Adrenal gland (tissue), 12 donors: ENCODE measurements around the gene BRAF. TPM values are rescaled to one million over a fixed set of nuclear protein-coding genes. Genes with fewer than 3 reads are reported as not detected.
"Not testable (repeated sequence)": the region's sequence is repeated elsewhere in the genome, so short reads cannot be mapped to it uniquely, and the experiment has no call there.

Experiments used
- DNase-seq, 7 donors: peaks; one replicate each; pipeline ENCODE4 v3.0.0-alpha.2; 2019 to 2020
- H3K27ac ChIP-seq, 5 donors: fragments of 200-600 bp; sonication (generic) in 4 of 5; 1 replicate in 3 of 5; 2 replicates in 2 of 5; pipeline versions ENCODE4 v1.5.1 to v1.8.0; 2016 to 2020; ENCODE audit warnings: mild to moderate bottlenecking in 1 of 5
- H3K27me3 ChIP-seq: fragments of 200-600 bp; 2 replicates; pipeline ENCODE4 v1.8.0; 2021
- H3K36me3 ChIP-seq, 2 donors: fragments of 200-600 bp; replicated peaks in 1 of 2; 1 replicate in 1 of 2; 2 replicates in 1 of 2; pipeline versions ENCODE4 v1.5.1 to v1.8.0; 2018 to 2022
- H3K4me1 ChIP-seq, 2 donors: fragments of 200-600 bp; replicated peaks in 1 of 2; 1 replicate in 1 of 2; 2 replicates in 1 of 2; pipeline versions ENCODE4 v1.5.1 to v1.8.0; 2018 to 2021
- H3K4me3 ChIP-seq, 4 donors: fragments of 200-600 bp; sonication (generic) in 3 of 4; one replicate each; pipeline ENCODE4 v1.5.1; 2016 to 2018
- H3K9me3 ChIP-seq, 3 donors: fragments of 200-600 bp; sonication (generic) in 1 of 3; replicated peaks in 1 of 3; 1 replicate in 2 of 3; 2 replicates in 1 of 3; pipeline versions ENCODE4 v1.5.1 to v1.8.0; 2016 to 2021
- POLR2A ChIP-seq, 2 donors: fragments of 450-650 bp; IDR thresholded peaks; one replicate each; pipeline ENCODE4 v1.6.1; 2017; ENCODE audit warnings: antibody characterized with exemption in 2 of 2, mild to moderate bottlenecking in 2 of 2, moderate library complexity in 1 of 2
- WGBS, 4 donors: extraction: QIAGEN DNeasy Blood & Tissue Kit in 2 of 4; methylation state at CpG; one replicate each; pipeline versions ENCODE4 v1.1.5 to v1.1.7; 2013 to 2017; 5-methylcytosine and 5-hydroxymethylcytosine counted together
- intact Hi-C, 2 donors: fragments of 100-400 bp; cut with DNase I; formaldehyde crosslinking; loops; one replicate each; pipeline versions ENCODE4 v1.14.1 to v1.15.0; 2022 to 2023
- polyA plus RNA-seq, 3 donors: library from polyadenylated mRNA; stranded (reverse); fragments of 200-250 nt in 2 of 3; fragments of 350-450 nt in 1 of 3; fragmentation: Illumina TruSeq in 1 of 3; extraction: RNeasy Lipid Tissue Mini Kit (QIAGEN cat#74804) in 1 of 3; gene quantifications; one replicate each; pipeline ENCODE4 v1.2.3, GENCODE V29; 2013 to 2014
- total RNA-seq, 9 donors: library from RNA; depleted of rRNA in 4 of 9; stranded (reverse); fragments of >200 nt in 4 of 9; fragments of 120-200 nt in 1 of 9; fragmentation: NEBNext Ultra II Directional in 1 of 9; extraction: Animal tissue kit (Norgen Biotek cat#: 25700) in 1 of 9; gene quantifications; one replicate each; pipeline versions ENCODE4 v1.1.0 to v1.2.4, GENCODE V29; 2013 to 2023
- TF ChIP-seq, protein P1 (sequence below), 6 experiments: fragments of 450-650 bp in 4 of 6; fragments of 200-600 bp in 2 of 6; sonication (generic) in 1 of 6; IDR thresholded peaks; 1 replicate in 5 of 6; 2 replicates in 1 of 6; pipeline versions ENCODE4 v1.5.1 to v1.8.0; 2016 to 2021; ENCODE audit warnings: antibody characterized with exemption in 6 of 6, mild to moderate bottlenecking in 2 of 6, moderate library complexity in 1 of 6
- donor health status: healthy with polysubstance abuse.
- donor health status: Bipolar disorder and iron deficiency.
- donor health status: DM: yes; HTN: yes; CAD: no.
- donor health status: DM: no; HTN: no; CAD: no.
- donor health status: DM: no; HTN: no; CAD: no.
- donor health status: DM: yes; HTN: yes; CAD: no.

The BRAF gene
- total and polyA plus RNA-seq, 12 donors: 5.0 to 50.3 (median 25.5) TPM

DNA sequence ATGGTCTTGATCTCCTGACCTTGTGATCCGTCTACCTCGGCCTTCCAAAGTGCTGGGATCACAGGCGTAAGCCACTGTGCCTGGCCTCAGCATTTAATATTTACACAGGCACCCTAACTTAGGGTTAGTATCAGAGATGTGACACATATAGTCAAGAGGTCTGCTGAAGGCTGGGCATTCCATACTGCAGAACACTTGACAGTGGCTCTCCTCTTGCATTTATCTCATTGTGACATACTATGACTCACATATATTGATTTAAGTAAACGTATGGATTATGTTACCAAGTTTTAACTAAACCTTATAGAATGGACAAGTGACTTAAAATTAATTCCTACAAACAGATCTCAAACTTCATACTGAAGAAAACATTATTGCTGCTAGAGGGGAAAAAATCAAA is 36.6 kb downstream of the BRAF start:
- Histone ChIP-seq H3K27ac (no peak overlapping the region), H3K27me3 (no peaks in the 10 kb centered on the region), H3K4me3 (no peak overlapping the region), H3K4me1 (peaks cover 7% of the 10 kb centered on the region in 2 donors), H3K9me3 (no peaks in the 10 kb centered on the region), H3K36me3 (no peaks in the 10 kb centered on the region)
- no peak for TF ChIP-seq POLR2A (IDR thresholded peaks at IDR 0.05)
- TF ChIP-seq, protein P1, sequence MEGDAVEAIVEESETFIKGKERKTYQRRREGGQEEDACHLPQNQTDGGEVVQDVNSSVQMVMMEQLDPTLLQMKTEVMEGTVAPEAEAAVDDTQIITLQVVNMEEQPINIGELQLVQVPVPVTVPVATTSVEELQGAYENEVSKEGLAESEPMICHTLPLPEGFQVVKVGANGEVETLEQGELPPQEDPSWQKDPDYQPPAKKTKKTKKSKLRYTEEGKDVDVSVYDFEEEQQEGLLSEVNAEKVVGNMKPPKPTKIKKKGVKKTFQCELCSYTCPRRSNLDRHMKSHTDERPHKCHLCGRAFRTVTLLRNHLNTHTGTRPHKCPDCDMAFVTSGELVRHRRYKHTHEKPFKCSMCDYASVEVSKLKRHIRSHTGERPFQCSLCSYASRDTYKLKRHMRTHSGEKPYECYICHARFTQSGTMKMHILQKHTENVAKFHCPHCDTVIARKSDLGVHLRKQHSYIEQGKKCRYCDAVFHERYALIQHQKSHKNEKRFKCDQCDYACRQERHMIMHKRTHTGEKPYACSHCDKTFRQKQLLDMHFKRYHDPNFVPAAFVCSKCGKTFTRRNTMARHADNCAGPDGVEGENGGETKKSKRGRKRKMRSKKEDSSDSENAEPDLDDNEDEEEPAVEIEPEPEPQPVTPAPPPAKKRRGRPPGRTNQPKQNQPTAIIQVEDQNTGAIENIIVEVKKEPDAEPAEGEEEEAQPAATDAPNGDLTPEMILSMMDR (IDR thresholded peaks at IDR 0.05): no peak
- intact Hi-C loops: no loop called here
- 86 to 92% (median 90%) methylated on average over 4 of the region's 4 CpGs for WGBS, 4 donors
- no peak for DNase-seq

DNA sequence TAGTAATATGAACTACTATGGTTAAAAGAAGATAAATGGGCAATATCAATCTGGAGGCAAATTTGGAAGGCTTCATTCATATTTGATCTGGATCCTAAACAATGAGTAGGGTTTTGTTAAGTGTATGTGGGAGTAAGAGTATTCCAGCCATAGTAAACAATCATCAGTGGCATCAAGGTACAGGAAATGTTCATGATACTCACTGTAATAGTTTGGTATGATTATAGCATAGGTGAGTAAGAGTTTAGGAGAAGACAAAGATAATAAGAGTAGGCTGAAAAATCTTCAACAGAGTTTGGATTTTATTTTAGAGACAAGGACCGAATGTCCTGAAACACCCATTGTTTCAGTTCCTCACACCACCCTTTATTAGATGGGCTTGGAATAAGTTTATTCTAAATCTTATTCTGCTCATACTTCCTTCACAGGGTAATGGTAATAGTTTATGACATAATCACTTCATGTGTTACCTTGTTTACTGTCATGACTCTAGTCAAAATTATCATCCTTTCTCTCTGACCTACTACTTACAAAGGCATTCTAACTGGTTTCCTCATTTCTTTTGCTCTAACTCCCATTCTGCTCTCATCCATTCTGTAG is 38.9 kb downstream of the BRAF start:
- Histone ChIP-seq H3K4me3 (no peak overlapping the region), H3K27me3 (no peaks in the 10 kb centered on the region), H3K36me3 (no peaks in the 10 kb centered on the region), H3K27ac (no peak overlapping the region), H3K9me3 (no peaks in the 10 kb centered on the region), H3K4me1 (peaks cover 8 to 9% of the 10 kb centered on the region in 2 donors)
- intact Hi-C loops: no loop called here
- TF ChIP-seq, protein P1 (IDR thresholded peaks at IDR 0.05): no peak
- TF ChIP-seq POLR2A (IDR thresholded peaks at IDR 0.05): no peak
- WGBS, 4 donors: 69 to 85% (median 75%) methylated on average over 1 of the region's 1 CpG
- no peak for DNase-seq

DNA sequence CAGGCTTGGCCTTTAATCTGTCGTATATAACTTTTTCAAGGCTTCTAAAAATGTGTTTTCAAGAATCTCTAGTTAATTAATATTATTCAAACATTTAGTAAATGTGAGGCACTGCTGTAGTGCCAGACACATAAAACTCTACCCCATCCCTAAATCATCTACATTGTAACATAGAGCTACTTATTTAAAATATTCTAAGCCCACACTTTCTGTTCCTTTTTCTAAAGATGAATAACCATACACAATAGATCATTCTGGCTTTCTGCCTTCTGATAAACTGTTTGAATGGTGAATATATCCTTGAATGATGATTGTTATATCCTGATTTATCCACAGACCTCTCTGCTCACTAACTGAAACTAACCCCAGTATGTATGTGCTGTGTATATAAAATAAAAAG is 41.4 kb downstream of the BRAF start:
- TF ChIP-seq POLR2A (IDR thresholded peaks at IDR 0.05): no peak
- TF ChIP-seq, protein P1 (IDR thresholded peaks at IDR 0.05): no peak
- no peaks in the 10 kb centered on the region for H3K9me3 ChIP-seq
- 30 to 58% (median 45%) methylated on average over 1 of the region's 1 CpG for WGBS, 4 donors

DNA sequence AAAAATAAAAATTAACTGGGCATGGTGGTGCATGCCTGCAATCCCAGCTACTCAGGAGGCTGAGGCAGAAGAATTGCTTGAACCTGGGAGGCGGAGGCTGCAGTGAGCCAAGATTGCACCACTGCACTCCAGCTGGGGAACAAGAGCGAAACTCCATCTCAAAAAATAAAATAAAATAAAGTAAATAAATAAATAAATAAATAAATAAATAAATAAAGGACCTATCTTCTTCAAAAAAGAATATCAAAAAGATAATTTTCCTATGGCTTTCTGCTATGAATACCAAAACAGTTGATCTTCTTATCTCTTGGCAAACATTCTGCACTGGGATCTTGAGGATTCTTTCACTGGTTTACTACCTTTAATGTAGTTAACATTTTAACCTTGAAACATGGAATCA is 41.9 kb downstream of the BRAF start:
- H3K27me3 ChIP-seq, H3K4me3 ChIP-seq, intact Hi-C loops, H3K9me3 ChIP-seq, H3K36me3 ChIP-seq, DNase-seq, H3K4me1 ChIP-seq, H3K27ac ChIP-seq: not testable (repeated sequence)
- WGBS, 4 donors: 97 to 100% (median 99%) methylated on average over 2 of the region's 2 CpGs

More for the DNA sequence above, 41.4 kb downstream of the BRAF start:
- Histone ChIP-seq H3K27ac (no peak overlapping the region), H3K27me3 (no peaks in the 10 kb centered on the region), H3K4me1 (peaks cover 8 to 9% of the 10 kb centered on the region in 2 donors), H3K4me3 (no peak overlapping the region), H3K36me3 (no peaks in the 10 kb centered on the region)
- intact Hi-C loops: no loop called here
- DNase-seq: no peak
